CD14-positive monocyte (primary cell): Measurements from ENCODE around the gene CDC16. TPM values are rescaled to one million over a fixed set of nuclear protein-coding genes. Genes with fewer than 3 reads are reported as not detected.

Experiments used
- DNase-seq, 3 donors: peaks; one replicate each; pipeline ENCODE4 v3.0.0-alpha.2; 2011 to 2022
- H2AFZ ChIP-seq: 2 replicates; pipeline ENCODE4 v1.6.0; 2012; ENCODE audit warnings: mild to moderate bottlenecking, low read depth, low read length, inconsistent platforms; ENCODE audit not compliant: insufficient read depth, poor library complexity, severe bottlenecking
- H3K27ac ChIP-seq, 2 donors: 1 replicate in 1 of 2; 2 replicates in 1 of 2; pipeline ENCODE4 v1.5.1; 2012 to 2013; ENCODE audit warnings: low read length in 2 of 2, control low read depth in 1 of 2, inconsistent platforms in 1 of 2, low read depth in 1 of 2, mild to moderate bottlenecking in 1 of 2
- H3K27me3 ChIP-seq, 2 donors: one replicate each; pipeline versions ENCODE4 v1.6.0 to v1.6.1; 2011 to 2013; ENCODE audit warnings: low read length in 2 of 2; ENCODE audit not compliant: control insufficient read depth in 2 of 2, insufficient read depth in 2 of 2
- H3K36me3 ChIP-seq, 2 donors: replicated peaks in 1 of 2; 1 replicate in 1 of 2; 2 replicates in 1 of 2; pipeline versions ENCODE4 v1.5.1 to v1.6.1; 2012 to 2013; ENCODE audit warnings: low read length in 2 of 2, control low read depth in 1 of 2, inconsistent platforms in 1 of 2, mild to moderate bottlenecking in 1 of 2; ENCODE audit not compliant: insufficient read depth in 2 of 2, control insufficient read depth in 1 of 2
- H3K4me1 ChIP-seq, 2 donors: 1 replicate in 1 of 2; 2 replicates in 1 of 2; pipeline versions ENCODE4 v1.5.1 to v1.6.1; 2012 to 2013; ENCODE audit warnings: low read length in 2 of 2, control low read depth in 1 of 2, inconsistent platforms in 1 of 2, mild to moderate bottlenecking in 1 of 2, moderate library complexity in 1 of 2; ENCODE audit not compliant: insufficient read depth in 2 of 2, control insufficient read depth in 1 of 2
- H3K4me2 ChIP-seq: replicated peaks from 2 replicates; pipeline ENCODE3; 2012; ENCODE audit warnings: low read length, moderate library complexity, mild to moderate bottlenecking; ENCODE audit not compliant: poor library complexity, severe bottlenecking; ENCODE audit errors: extremely low read depth
- H3K4me3 ChIP-seq, 3 experiments: fragments of 200-600 bp in 1 of 3; sonication (generic) in 1 of 3; replicated peaks in 1 of 3; 1 replicate in 2 of 3; 2 replicates in 1 of 3; pipeline ENCODE4 v1.5.1; 2011 to 2013; ENCODE audit warnings: low read length in 3 of 3, mild to moderate bottlenecking in 3 of 3, control low read depth in 2 of 3, low read depth in 2 of 3, inconsistent platforms in 1 of 3, moderate library complexity in 1 of 3
- H3K79me2 ChIP-seq: 2 replicates; pipeline ENCODE4 v1.6.0; 2012; ENCODE audit warnings: mild to moderate bottlenecking, control low read depth, inconsistent platforms, low read length, moderate library complexity; ENCODE audit not compliant: insufficient read depth
- H3K9ac ChIP-seq: 2 replicates; pipeline ENCODE4 v1.6.0; 2017; ENCODE audit warnings: low read length, mild to moderate bottlenecking; ENCODE audit not compliant: insufficient read depth, poor library complexity, severe bottlenecking
- H3K9me3 ChIP-seq, 2 donors: replicated peaks in 1 of 2; 1 replicate in 1 of 2; 2 replicates in 1 of 2; pipeline versions ENCODE4 v1.5.1 to v1.6.1; 2012 to 2013; ENCODE audit warnings: low read length in 2 of 2, control low read depth in 1 of 2; ENCODE audit not compliant: control insufficient read depth in 1 of 2, insufficient read depth in 1 of 2
- H4K20me1 ChIP-seq: 2 replicates; pipeline ENCODE4 v1.6.0; 2012; ENCODE audit warnings: mild to moderate bottlenecking, low read length, control low read depth, moderate library complexity; ENCODE audit not compliant: insufficient read depth
- H3K27ac Mint-ChIP-seq, 7 donors: one replicate each; pipeline ENCODE4 v1.8.0; 2020; ENCODE audit warnings: mild to moderate bottlenecking in 7 of 7, mixed read lengths in 7 of 7, moderate library complexity in 6 of 7, inconsistent platforms in 2 of 7
- H3K27me3 Mint-ChIP-seq, 3 donors: one replicate each; pipeline ENCODE4 v1.8.0; 2021 to 2022; ENCODE audit warnings: low read depth in 3 of 3, mild to moderate bottlenecking in 3 of 3, mixed read lengths in 3 of 3, moderate library complexity in 3 of 3, inconsistent platforms in 1 of 3
- H3K36me3 Mint-ChIP-seq, 2 donors: one replicate each; pipeline ENCODE4 v1.8.0; 2020; ENCODE audit warnings: mixed read lengths in 2 of 2, inconsistent platforms in 1 of 2, mild to moderate bottlenecking in 1 of 2
- H3K4me1 Mint-ChIP-seq: one replicate; pipeline ENCODE4 v1.8.0; 2020; ENCODE audit warnings: mild to moderate bottlenecking, mixed read lengths
- H3K4me3 Mint-ChIP-seq, 2 donors: one replicate each; pipeline ENCODE4 v1.8.0; 2020; ENCODE audit warnings: mild to moderate bottlenecking in 2 of 2, mixed read lengths in 2 of 2, moderate library complexity in 1 of 2
- H3K9me3 Mint-ChIP-seq, 7 donors: one replicate each; pipeline ENCODE4 v1.8.0; 2020 to 2022; ENCODE audit warnings: mixed read lengths in 7 of 7, mild to moderate bottlenecking in 6 of 7, moderate library complexity in 6 of 7, inconsistent platforms in 2 of 7
- CTCF ChIP-seq: fragments of 200-600 bp; IDR thresholded peaks from one replicate; pipeline ENCODE4 v1.8.0; 2022; ENCODE audit warnings: antibody characterized with exemption, mild to moderate bottlenecking
- WGBS: methylation state at CpG from one replicate; pipeline ENCODE4 v1.1.5; 2013; ENCODE audit warnings: missing lambda C conversion rate; ENCODE audit not compliant: insufficient coverage; 5-methylcytosine and 5-hydroxymethylcytosine counted together
- intact Hi-C, 2 donors: fragments of 100-400 bp; cut with micrococcal nuclease; formaldehyde crosslinking; loops; one replicate each; pipeline versions ENCODE4 v1.15.0 to v1.15.1; 2023
- polyA plus RNA-seq, 3 donors: library from polyadenylated mRNA; depleted of rRNA in 1 of 3; unstranded in 2 of 3; stranded (reverse) in 1 of 3; fragments of 300-500 nt in 2 of 3; fragments of >200 nt in 1 of 3; fragmentation: Illumina TruSeq in 2 of 3; gene quantifications; 1 replicate in 2 of 3; 2 replicates in 1 of 3; pipeline ENCODE4 v1.2.3, GENCODE V29; 2012 to 2021

Gene CDC16
- polyA plus RNA-seq, 3 donors: 15.6 to 72.1 (median 21.1) TPM

GRCh38 chr13:114299604-114300305, 65.1 kb downstream of the CDC16 start:
- Mint-ChIP-seq H3K4me3 (no peak overlapping the region), H3K27ac (no peak overlapping the region), H3K36me3 (peaks cover 67 to 94% of the 10 kb centered on the region in 2 donors), H3K9me3 (no peaks in the 10 kb centered on the region), H3K27me3 (peaks cover 0 to 3% (median 0%) of the 10 kb centered on the region in 3 donors), H3K4me1 (no peaks in the 10 kb centered on the region)
- no peaks in the 10 kb centered on the region for H3K79me2 ChIP-seq
- H3K9me3 ChIP-seq: no peaks in the 10 kb centered on the region
- H3K4me1 ChIP-seq: no peaks in the 10 kb centered on the region
- H3K27me3 ChIP-seq: no peaks in the 10 kb centered on the region
- no peak for TF ChIP-seq CTCF
- no peak overlapping the region for H2AFZ ChIP-seq
- H3K27ac ChIP-seq: no peak overlapping the region
- WGBS: 94% methylated on average over 5 of the region's 12 CpGs
- intact Hi-C loops: no loop called here
- DNase-seq: no peak
- no peak overlapping the region for H3K4me2 ChIP-seq
- H4K20me1 ChIP-seq: no peaks in the 10 kb centered on the region
- peaks cover 53 to 84% of the 10 kb centered on the region in 2 donors for H3K36me3 ChIP-seq
- H3K4me3 ChIP-seq: no peak overlapping the region
- no peak overlapping the region for H3K9ac ChIP-seq

- no peak overlapping the region for H2AFZ ChIP-seq
- H3K27me3 Mint-ChIP-seq: peaks cover 0 to 3% (median 0%) of the 10 kb centered on the region in 3 donors
- H3K36me3 ChIP-seq: peaks cover 54 to 74% of the 10 kb centered on the region in 2 donors
- no peak overlapping the region for H3K27ac ChIP-seq
- 96% methylated on average over 8 of the region's 11 CpGs for WGBS
- no peaks in the 10 kb centered on the region for H4K20me1 ChIP-seq
- intact Hi-C loops: no loop called here
- DNase-seq: no peak
- H3K9me3 ChIP-seq: no peaks in the 10 kb centered on the region
- H3K4me3 ChIP-seq: no peak overlapping the region
- TF ChIP-seq CTCF: no peak
- no peaks in the 10 kb centered on the region for H3K79me2 ChIP-seq
- no peaks in the 10 kb centered on the region for H3K4me1 ChIP-seq
- peaks cover 60 to 76% of the 10 kb centered on the region in 2 donors for H3K36me3 Mint-ChIP-seq
- no peaks in the 10 kb centered on the region for H3K9me3 Mint-ChIP-seq
- H3K27ac Mint-ChIP-seq: no peak overlapping the region
- H3K4me2 ChIP-seq: no peak overlapping the region
- no peak overlapping the region for H3K4me3 Mint-ChIP-seq
- H3K27me3 ChIP-seq: no peaks in the 10 kb centered on the region
- H3K4me1 Mint-ChIP-seq: no peaks in the 10 kb centered on the region
- H3K9ac ChIP-seq: no peak overlapping the region
Measured at GRCh38 chr13:114303700-114304327, 69.1 kb downstream of the CDC16 start.
